IPS-18a (cell line): Measurements from ENCODE around the gene AGL.
"Not testable (repeated sequence)": the region's sequence is repeated elsewhere in the genome, so short reads cannot be mapped to it uniquely, and the experiment has no call there.

Source experiments
- H3K27ac ChIP-seq: one replicate; pipeline ENCODE4 v1.5.1; 2013; ENCODE audit warnings: low read length
- H3K27me3 ChIP-seq: one replicate; pipeline ENCODE4 v1.6.1; 2013; ENCODE audit warnings: mild to moderate bottlenecking, low read length; ENCODE audit not compliant: control insufficient read depth, insufficient read depth
- H3K36me3 ChIP-seq: one replicate; pipeline ENCODE4 v1.6.1; 2013; ENCODE audit warnings: low read depth, low read length; ENCODE audit not compliant: control insufficient read depth
- H3K4me1 ChIP-seq: one replicate; pipeline ENCODE4 v1.6.1; 2013; ENCODE audit warnings: low read depth, low read length; ENCODE audit not compliant: control insufficient read depth
- H3K4me3 ChIP-seq: one replicate; pipeline ENCODE4 v1.5.1; 2013; ENCODE audit warnings: low read length
- H3K9ac ChIP-seq: one replicate; pipeline ENCODE4 v1.6.1; 2013; ENCODE audit warnings: mild to moderate bottlenecking, low read length, moderate library complexity
- H3K9me3 ChIP-seq: one replicate; pipeline ENCODE4 v1.6.1; 2013; ENCODE audit warnings: low read depth, low read length; ENCODE audit not compliant: control insufficient read depth

The AGL gene

GRCh38 chr1:99968214-99968613 is 118.1 kb downstream of the AGL start:
- H3K4me3 ChIP-seq: no peak overlapping the region
- peaks cover 5% of the 10 kb centered on the region for H3K4me1 ChIP-seq
- no peaks in the 10 kb centered on the region for H3K27me3 ChIP-seq
- H3K27ac ChIP-seq: no peak overlapping the region
- H3K9me3 ChIP-seq: no peaks in the 10 kb centered on the region
- H3K36me3 ChIP-seq: no peaks in the 10 kb centered on the region
- H3K9ac ChIP-seq: no peak overlapping the region

- Histone ChIP-seq H3K27me3 (no peaks in the 10 kb centered on the region), H3K27ac (no peak overlapping the region), H3K9ac (peak overlapping the region; percentile 67), H3K4me3 (peak overlapping the region; percentile 76), H3K9me3 (no peaks in the 10 kb centered on the region), H3K4me1 (peaks cover 5% of the 10 kb centered on the region), H3K36me3 (no peaks in the 10 kb centered on the region)
Measured at GRCh38 chr1:99969260-99969728, 119.1 kb downstream of the AGL start.

- H3K36me3 ChIP-seq: no peaks in the 10 kb centered on the region
- no peaks in the 10 kb centered on the region for H3K27me3 ChIP-seq
Measured at GRCh38 chr1:99969729-99970621, 119.8 kb downstream of the AGL start, which contains the start of gene SLC35A3. TSS of gene SLC35A3 (plus strand) at chr1:99969996. CDS start at chr1:99993555, 23,559 bp downstream.

GRCh38 chr1:99970713-99971255 is 120.6 kb downstream of the AGL start:
- H3K27me3 ChIP-seq: no peaks in the 10 kb centered on the region
- H3K27ac ChIP-seq: no peak overlapping the region
- peak overlapping the region; percentile 67 for H3K9ac ChIP-seq
- H3K9me3 ChIP-seq: no peaks in the 10 kb centered on the region
- H3K36me3 ChIP-seq: no peaks in the 10 kb centered on the region
- peaks cover 5% of the 10 kb centered on the region for H3K4me1 ChIP-seq
- H3K4me3 ChIP-seq: peak overlapping the region; percentile 76

More at GRCh38 chr1:99969729-99970621, 119.8 kb downstream of the AGL start, which contains the start of gene SLC35A3:
- Histone ChIP-seq H3K9ac (peak within 1 kb of the TSS; percentile 67), H3K27ac (no peak within 1 kb of the TSS), H3K4me1 (peaks cover 5% of the 10 kb centered on the region), H3K4me3 (peak within 1 kb of the TSS; percentile 76), H3K9me3 (no peaks in the 10 kb centered on the region)

- H3K27ac ChIP-seq, H3K36me3 ChIP-seq, H3K9ac ChIP-seq, H3K27me3 ChIP-seq, H3K4me3 ChIP-seq, H3K4me1 ChIP-seq, H3K9me3 ChIP-seq: not testable (repeated sequence)
Measured at GRCh38 chr1:99972066-99972465, 121.9 kb downstream of the AGL start.
